HG02981 (cell line): ENCODE measurements around the gene AFAP1.

Source experiments
- ATAC-seq: cut with Tn5 transposase; IDR thresholded peaks from one replicate; pipeline ENCODE4 v1.9.1; 2021; ENCODE audit warnings: mild to moderate bottlenecking, moderate library complexity; ENCODE audit not compliant: unreplicated experiment

Gene AFAP1

DNA sequence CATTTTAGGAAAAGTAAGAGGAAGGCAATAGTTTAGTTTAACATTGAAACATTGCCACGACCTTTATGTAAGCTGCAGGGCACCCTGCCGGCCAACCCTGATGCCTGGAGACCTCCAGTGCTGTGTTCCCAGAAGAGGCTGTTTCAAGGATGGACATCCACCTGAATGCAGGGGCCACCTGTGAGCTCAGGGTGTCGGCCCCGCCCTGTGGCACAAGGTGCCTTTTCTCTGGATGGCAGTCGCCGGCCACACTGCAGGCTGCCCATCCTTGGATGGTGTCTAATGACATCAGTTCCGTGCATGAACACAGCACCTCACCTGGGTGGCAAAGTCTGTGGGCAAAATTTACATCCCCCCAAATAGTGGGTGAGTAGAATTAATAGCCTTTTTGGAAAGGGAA, 180.0 kb downstream of the AFAP1 start:
- ATAC-seq: no peak

DNA sequence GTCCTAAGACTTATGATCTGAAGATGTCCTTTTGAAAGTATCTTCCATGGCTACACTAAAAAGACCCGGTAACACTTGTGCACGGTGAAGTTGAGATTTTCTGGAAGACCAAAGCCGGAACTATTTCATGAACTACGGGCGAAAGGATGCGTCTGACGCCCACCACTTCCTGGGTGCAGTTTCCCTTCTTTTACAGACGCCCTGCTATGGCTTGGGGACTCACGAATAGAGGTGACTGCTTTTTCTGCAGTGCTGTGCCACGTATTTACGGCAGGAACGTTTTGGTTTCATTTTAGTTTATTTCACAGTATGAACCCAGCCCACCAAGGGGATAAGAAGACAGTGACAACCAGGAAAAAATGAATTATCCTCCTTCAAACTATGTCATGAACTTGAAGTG, 180.4 kb downstream of the AFAP1 start:
- ATAC-seq: no peak

- no peak for ATAC-seq
Observed at GRCh38 chr4:7758476-7758875, 181.2 kb downstream of the AFAP1 start.

DNA sequence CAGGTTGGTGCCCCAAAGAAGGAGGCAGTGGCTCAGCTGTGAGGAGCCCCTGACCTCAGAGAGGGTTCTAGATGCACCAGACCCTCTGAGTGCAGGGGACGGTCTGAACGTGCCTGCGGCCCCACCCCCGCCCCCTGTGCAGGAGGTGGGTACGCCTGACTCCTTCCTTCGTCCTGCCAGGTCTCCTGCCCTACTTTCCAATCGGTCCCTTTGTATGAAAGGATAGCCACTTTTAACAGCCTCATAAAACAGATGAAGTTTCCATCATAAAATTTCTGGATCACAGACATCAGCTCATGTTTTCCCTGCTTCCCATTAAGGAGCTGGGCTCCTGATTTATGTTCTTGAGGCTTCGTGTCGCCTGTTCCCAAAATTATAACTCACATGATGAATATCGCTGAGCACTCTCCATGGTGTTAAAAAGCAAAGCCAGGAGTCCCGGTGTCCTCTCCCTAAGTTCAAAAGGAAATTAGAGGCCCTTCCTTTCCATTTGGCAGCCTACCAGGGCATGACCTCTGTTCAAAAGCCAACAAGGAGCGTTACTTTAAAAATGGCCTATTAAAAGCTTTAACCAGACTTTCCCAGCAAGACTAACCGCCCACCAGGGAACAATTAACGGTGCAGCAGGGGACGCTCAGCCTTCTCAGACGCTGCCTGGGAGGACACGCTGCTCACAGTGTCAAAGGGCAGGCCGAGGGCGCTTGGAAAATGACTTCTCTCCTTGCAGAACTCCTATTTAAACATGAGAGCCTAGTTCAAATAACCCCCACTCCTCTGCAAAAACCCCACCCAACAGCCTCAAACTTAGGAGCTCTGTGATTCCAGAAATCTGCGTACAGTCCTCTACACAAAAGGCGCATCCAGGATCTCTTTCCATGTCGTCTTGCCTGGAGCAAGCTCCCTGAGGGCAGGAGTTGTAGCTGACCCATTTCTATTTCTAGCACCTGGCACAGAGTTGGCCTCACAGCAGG, 181.9 kb downstream of the AFAP1 start:
- no peak for ATAC-seq

DNA sequence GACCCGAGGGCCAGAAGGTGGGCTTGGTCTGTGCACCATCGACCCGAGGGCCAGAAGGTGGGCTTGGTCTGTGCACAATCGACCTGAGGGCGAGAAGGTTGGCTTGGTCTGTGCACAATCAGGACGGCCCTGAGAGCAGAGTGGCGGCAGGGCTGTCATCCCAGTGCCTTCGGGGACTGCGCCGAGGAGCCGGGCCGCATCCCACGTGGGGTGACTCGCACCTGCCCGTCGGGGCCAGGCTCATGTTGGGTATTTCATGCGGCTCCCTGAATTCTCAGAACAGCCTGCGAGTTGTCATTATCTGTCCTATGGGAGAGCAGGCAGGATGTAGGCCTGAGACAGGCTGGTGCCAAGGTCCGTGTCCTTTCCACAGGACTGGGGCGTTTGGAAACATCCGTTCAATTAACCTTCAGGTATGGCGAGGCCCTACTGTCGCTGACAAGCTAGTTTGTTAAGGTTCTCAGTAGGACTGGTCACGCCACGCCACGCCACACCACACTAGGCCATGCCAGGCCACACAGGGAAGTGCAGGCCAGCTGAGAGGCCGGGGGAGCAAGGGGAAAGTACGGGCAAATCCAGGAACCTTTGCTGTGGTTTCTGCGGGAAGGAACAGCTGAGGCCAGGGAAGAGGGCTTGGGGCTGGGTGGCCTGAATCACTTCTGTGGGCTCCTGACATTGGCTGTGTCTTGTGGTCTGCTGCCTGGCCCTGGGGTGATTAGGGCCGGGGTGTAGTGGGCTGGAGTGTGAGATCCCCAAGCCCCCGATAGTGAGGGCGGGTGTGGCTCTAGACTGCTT, 182.9 kb downstream of the AFAP1 start:
- ATAC-seq: no peak

DNA sequence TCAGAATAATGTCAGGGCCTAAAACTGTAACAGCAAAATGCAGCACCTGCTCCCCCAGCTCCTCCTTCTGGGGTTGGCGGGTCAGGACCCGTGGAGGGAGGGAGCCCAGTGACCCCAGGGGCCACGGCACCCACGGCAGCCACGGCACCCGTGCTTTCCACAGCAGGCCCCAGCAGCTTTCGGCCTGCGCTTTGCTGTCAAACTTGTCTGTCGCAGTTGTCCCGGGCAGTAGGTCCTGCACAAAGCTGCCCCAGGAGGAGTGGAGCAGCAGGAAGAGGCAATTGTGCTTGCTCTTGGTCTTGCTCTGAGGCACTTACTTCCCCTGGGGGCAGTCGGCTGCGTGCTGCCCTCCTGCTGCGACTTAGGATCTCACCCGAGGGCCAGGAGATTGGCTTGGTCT, 183.6 kb downstream of the AFAP1 start:
- no peak for ATAC-seq

- no peak for ATAC-seq
Observed at GRCh38 chr4:7755561-7755960, 184.1 kb downstream of the AFAP1 start.

- ATAC-seq: no peak
Observed at GRCh38 chr4:7754565-7755262, 184.9 kb downstream of the AFAP1 start.

DNA sequence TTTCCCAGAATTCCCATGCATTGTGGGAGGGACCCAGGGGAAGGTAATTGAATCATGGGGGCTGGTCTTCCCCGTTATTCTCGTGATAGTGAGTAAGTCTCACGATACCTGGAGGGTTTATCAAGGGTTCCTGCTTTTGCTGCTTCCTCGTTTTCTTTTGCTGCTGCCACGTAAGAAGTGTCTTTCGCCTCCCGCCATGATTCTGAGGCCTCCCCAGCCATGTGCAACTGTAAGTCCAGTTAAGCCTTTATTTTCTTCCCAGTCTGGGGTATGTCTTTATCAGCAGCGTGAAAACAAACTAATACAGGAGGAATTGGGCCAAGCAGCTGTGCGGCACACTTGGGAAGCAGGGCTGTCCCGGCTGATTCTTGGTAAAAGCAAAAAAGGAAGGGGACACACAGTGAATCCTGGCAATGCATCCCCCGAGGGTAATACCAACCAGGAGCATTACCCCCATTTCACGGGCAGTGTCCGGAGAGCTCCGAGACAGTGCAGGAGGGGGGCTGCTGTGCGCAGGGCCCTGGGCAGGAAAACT, 185.7 kb downstream of the AFAP1 start:
- ATAC-seq: no peak

DNA sequence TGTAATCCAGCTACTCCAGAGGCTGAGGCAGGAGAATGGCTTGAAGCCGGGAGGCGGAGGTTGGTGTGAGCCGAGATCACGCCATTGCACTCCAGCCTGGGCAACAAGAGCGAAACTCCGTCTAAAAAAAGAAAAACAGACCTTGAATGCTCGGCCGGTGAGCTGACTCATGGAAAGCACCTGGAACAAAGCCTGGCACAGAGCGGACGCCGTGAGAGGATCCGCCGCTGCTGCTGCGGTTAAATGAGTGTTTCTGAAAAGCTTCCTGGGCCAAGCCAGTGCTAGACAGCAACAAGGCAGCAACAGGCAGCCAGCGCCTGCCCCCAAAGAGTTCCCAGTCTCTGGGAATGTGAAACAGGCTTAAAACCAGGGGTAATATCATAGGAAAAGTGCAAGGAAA, 186.4 kb downstream of the AFAP1 start:
- no peak for ATAC-seq

GRCh38 chr4:7752649-7753048, 187.0 kb downstream of the AFAP1 start:
- ATAC-seq: no peak

DNA sequence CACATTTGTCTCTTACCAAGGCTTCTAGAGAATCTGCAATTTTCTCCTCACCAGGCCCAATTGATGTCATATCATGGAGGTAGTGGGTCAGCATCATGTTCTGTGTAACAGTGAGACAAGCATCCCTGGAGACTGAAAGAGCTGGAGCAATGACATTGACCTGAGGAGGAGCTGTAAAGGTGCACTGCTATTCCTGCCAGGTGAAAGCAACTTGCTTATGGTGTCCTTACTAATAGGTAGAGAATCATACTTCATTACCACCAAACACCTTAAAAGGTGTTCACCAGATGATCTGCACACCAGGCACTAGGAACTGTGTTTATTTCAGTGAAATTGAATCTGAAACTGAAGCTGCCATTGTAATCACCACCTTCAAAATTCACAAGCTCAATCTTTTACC, 188.7 kb downstream of the AFAP1 start:
- ATAC-seq: no peak

GRCh38 chr4:7750523-7750922, 189.1 kb downstream of the AFAP1 start:
- ATAC-seq: no peak

- ATAC-seq: no peak
Observed at GRCh38 chr4:7747566-7747965, 192.1 kb downstream of the AFAP1 start.

DNA sequence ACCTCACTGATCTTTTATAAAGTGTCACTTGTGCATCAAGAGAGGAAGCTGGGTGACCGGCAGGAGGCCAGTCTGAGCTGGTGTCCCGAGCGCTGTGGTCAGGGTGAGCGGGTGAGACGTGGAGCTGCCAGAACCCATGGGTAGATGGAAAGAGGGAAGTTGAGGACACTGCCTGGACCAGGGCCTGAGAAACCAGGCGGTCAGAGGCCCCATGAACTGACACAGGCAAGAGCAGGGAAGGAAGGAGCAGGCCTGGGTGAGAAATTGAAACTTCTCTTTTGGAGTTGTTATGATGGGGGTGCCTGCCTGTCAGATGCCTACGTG, 192.6 kb downstream of the AFAP1 start:
- ATAC-seq: no peak

DNA sequence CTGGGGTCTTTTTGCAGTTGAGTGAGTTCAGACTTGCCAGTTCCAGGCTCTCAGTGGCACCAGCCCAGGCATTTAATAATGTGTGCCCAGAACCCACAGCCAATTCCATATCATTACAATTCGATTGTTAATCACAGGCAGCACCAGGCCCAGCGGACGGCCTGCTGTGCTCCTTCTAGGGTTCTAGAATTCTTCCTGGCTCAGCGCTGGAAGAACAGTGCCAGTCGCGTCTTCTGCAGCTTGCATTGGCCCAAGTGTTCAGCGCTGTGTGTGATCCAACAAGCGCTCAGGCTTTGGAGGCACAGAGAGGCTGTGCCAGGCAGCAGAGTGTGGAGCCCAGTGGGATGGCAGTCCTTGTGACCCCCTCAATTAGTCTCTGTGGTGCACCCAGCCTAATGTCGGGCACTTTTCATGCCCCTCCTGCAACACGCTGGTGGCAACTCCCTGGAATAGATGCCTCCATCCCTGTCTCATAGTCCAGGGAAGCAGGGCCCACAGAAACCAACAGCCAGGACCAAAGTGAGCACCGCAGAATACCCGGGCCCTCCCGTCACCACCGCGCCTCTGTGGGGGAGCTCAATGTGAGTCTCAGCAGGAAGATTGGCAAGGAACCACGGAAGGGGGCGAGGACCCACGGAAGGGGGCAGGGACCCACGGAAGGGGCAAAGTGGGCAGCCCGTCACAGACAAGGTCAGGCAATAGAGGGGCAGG, 193.2 kb downstream of the AFAP1 start:
- no peak for ATAC-seq

GRCh38 chr4:7745301-7745885, 194.3 kb downstream of the AFAP1 start:
- ATAC-seq: no peak

- ATAC-seq: no peak
Observed at GRCh38 chr4:7744142-7744804, 195.4 kb downstream of the AFAP1 start.

- no peak for ATAC-seq
Observed at GRCh38 chr4:7742807-7743280, 196.8 kb downstream of the AFAP1 start.
